Left lobe of liver (tissue), 2 donors: ENCODE measurements around the gene KLHDC1. TPM values are rescaled to one million over a fixed set of nuclear protein-coding genes. Genes with fewer than 3 reads are reported as not detected.
"Not testable (repeated sequence)": the region's sequence is repeated elsewhere in the genome, so short reads cannot be mapped to it uniquely, and the experiment has no call there.

Source experiments
- ATAC-seq: fragments of 200-7000 bp; cut with Tn5 transposase; one replicate; pipeline ENCODE4 v1.9.1; 2020; ENCODE audit warnings: mild to moderate bottlenecking, moderate library complexity
- DNase-seq: peaks from one replicate; pipeline ENCODE4 v3.0.0-alpha.2; 2020; ENCODE audit warnings: low spot score
- total RNA-seq: library from RNA; stranded (reverse); gene quantifications from one replicate; pipeline ENCODE4 v1.2.1, GENCODE V29; 2021
- donor health status: DM: no; HTN: no; CAD: no; lungs with moderate emphysema.
- donor health status: DM: no; HTN: yes; CAD: no.

The KLHDC1 gene
- total RNA-seq, 1 donor from 2014 or later = 3.0 TPM

DNA sequence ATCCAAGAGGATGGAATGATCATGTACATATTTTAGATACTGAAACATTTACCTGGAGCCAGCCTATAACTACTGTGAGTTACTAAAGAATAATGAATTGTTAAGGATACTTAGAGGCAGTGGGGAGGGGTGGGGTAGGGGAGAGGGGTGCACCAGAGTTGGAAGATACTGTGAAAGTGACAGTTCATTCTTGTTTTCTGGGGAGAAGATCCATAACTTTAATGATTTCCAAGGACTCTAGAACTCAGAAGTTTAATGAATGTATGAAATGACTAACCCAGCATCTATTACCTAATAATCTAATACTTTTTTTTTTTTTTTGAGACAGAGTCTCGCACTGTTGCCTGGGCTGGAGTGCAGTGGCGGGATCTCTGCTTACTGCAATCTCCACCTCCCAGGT lies 85.5 kb downstream of the KLHDC1 start:
- no peak for DNase-seq
- no peak for ATAC-seq

DNA sequence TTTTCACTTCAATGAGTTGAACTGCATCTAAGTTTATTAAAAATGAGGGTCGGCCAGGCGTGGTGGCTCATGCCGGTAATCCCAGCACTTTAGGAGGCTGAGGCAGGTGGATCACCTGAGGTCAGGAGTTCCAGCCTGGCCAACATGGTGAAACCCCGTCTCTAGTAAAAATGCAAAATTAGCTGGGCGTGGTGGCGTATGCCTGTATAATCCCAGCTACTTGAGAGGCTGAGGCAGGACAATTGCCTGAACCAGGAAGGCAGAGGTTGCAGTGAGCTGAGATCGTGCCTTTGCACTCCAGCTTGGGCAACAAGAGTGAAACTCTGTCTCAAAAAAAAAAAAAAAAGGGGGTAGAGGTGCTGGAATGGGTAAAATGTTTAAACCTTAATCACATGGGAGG lies 88.1 kb downstream of the KLHDC1 start:
- ATAC-seq = not testable (repeated sequence)

DNA sequence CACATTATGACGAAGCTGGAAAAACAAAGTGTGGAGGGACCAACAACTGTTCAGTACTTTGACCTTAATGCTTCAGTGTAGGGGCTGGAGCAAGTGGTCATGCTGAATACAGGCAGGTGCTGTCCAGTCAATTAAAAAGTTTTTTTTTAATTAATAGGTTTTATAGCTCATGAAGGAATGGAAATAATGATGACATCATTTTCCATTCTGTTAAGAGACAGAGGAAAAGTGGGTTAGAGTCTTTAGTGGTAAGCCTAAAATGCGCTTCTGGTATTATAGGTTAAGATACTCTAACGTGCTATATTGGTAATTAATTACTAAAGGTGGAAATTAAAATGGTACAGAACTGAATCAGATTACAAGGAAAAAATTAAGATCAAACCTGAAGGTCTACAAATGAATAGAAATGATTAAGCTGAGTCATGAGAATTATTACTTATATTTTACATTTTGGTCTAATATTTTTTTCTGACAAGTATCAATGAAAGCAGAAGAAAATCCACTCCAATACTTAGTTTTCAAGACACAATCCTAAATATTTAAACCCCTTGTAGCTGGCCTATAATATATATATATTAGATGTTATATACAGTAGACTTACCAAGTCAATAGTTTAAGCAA lies 90.6 kb downstream of the KLHDC1 start:
- no peak for DNase-seq
- ATAC-seq = no peak

More for the DNA sequence above, 88.1 kb downstream of the KLHDC1 start:
- not testable (repeated sequence) for DNase-seq

DNA sequence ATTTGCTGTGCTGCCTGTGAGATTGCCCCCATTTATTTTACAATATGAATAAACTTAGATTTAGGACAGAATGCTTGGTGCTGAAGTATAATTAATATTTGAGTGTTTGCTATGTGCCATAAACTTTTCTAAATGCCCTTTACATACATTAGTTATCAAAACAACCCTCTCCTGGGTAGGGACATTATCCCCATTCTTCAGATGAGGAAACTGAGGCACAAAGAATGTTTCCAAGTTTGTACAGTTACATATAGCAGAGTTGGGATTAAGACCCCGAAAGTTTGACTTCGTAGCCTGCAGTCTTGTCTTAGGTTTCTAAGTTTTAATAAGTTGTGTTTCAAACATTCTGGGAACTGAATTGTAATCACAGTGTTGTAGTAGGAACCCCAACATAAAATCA lies 93.4 kb downstream of the KLHDC1 start:
- no peak for ATAC-seq

DNA sequence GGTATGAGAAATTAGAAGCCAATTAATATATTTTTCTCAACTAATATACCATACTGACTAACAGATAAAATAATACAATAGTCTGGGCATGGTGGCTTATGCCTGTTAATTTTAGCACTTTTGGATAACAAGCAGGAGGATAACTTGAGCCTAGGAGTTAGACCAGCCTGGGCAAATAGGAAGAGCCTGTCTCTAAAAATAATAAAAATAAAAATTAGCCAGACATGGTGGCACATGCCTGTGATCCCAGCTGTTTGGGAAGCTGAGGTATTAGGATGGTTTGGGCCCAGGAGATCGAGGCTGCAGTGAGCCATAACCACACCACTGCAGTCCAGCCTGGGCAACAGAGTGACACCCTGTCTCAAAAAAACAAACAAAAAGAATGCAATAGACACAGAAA lies 99.7 kb downstream of the KLHDC1 start:
- ATAC-seq = no peak
- DNase-seq = no peak

More for the DNA sequence above, 93.4 kb downstream of the KLHDC1 start:
- DNase-seq = no peak

DNA sequence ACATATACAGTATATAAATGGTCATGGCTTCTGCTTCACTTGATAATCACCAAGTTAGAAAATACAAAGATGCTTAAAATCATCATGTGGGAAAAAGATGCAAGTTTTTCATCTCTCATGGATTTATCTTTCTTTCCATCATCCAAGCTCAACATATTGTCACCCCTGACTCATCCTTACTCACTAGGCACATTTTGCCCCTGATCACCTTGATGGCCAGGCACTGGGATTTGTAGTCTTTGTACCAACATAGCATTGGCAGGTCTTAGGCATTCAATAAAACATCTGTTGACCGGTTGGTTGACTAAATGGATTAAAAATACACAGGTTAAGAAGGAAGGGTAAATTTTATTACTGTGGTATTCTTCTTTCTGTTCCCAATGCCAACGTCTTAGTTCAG lies 103.1 kb downstream of the KLHDC1 start:
- DNase-seq (no peak), ATAC-seq (no peak)

Other genes starting within 250 kb of the KLHDC1 start
- 469 TPM for gene RPS29, start 106.7 kb upstream of the KLHDC1 start, total RNA-seq
- gene LRR1, start 94.2 kb upstream of the KLHDC1 start, total RNA-seq = 4.8 TPM
- gene RPL36AL, start 72.5 kb upstream of the KLHDC1 start, total RNA-seq = 85.2 TPM
- 40.7 TPM for gene MGAT2, start 72.3 kb upstream of the KLHDC1 start, total RNA-seq
- 6.7 TPM for gene DNAAF2, start 57.9 kb upstream of the KLHDC1 start, total RNA-seq
- 3.3 TPM for gene POLE2, start 4.9 kb upstream of the KLHDC1 start, total RNA-seq
- gene KLHDC2, start 75.0 kb downstream of the KLHDC1 start, total RNA-seq = 56.2 TPM
- gene NEMF, start 159.7 kb downstream of the KLHDC1 start, total RNA-seq = 18.2 TPM
- 20.9 TPM for gene ARF6, start 200.0 kb downstream of the KLHDC1 start, total RNA-seq